Progenitor cell of endocrine pancreas (in vitro differentiated cells): ENCODE measurements around the gene SIX5. TPM values are rescaled to one million over a fixed set of nuclear protein-coding genes. Genes with fewer than 3 reads are reported as not detected.
"Not testable (repeated sequence)": the region's sequence is repeated elsewhere in the genome, so short reads cannot be mapped to it uniquely, and the experiment has no call there.

Experiments used
- DNase-seq: peaks from one replicate; pipeline ENCODE4 v3.0.0; 2021; ENCODE audit warnings: low spot score; ENCODE audit not compliant: unreplicated experiment
- H3K27ac Mint-ChIP-seq: 2 replicates; pipeline ENCODE4 v1.8.0; 2021; ENCODE audit warnings: mild to moderate bottlenecking, moderate library complexity, mixed read lengths
- H3K27me3 Mint-ChIP-seq: 2 replicates; pipeline ENCODE4 v1.8.0; 2021; ENCODE audit warnings: mixed read lengths
- H3K36me3 Mint-ChIP-seq: 2 replicates; pipeline ENCODE4 v1.8.0; 2022; ENCODE audit warnings: mixed read lengths; ENCODE audit not compliant: insufficient read depth
- H3K4me1 Mint-ChIP-seq: 2 replicates; pipeline ENCODE4 v1.8.0; 2021; ENCODE audit warnings: low read depth, mixed read lengths
- H3K4me3 Mint-ChIP-seq: 2 replicates; pipeline ENCODE4 v1.8.0; 2021; ENCODE audit warnings: low read depth, mild to moderate bottlenecking, moderate library complexity, mixed read lengths
- H3K9me3 Mint-ChIP-seq: 2 replicates; pipeline ENCODE4 v1.8.0; 2021; ENCODE audit warnings: low read depth, mixed read lengths
- CTCF ChIP-seq: fragments of 200-600 bp; sonication (generic); IDR thresholded peaks from one replicate; pipeline ENCODE4 v1.5.0; 2021; ENCODE audit warnings: antibody characterized with exemption, mild to moderate bottlenecking; ENCODE audit not compliant: unreplicated experiment
- total RNA-seq: library from RNA; stranded (reverse); gene quantifications from 2 replicates; pipeline ENCODE4 v1.2.1, GENCODE V29; 2021

Gene SIX5
- total RNA-seq, 1 donor from 2014 or later = 42.3 TPM

GRCh38 chr19:45729800-45730290 lies 39.2 kb downstream of the SIX5 start:
- peak overlapping the region; percentile 90 for H3K4me3 Mint-ChIP-seq
- no peak for TF ChIP-seq CTCF
- no peak for DNase-seq
- no peaks in the 10 kb centered on the region for H3K36me3 Mint-ChIP-seq
- peaks cover 12% of the 10 kb centered on the region for H3K4me1 Mint-ChIP-seq
- no peaks in the 10 kb centered on the region for H3K27me3 Mint-ChIP-seq
- peak overlapping the region; percentile 90 for H3K27ac Mint-ChIP-seq
- no peaks in the 10 kb centered on the region for H3K9me3 Mint-ChIP-seq

- H3K9me3 Mint-ChIP-seq, H3K27me3 Mint-ChIP-seq, H3K36me3 Mint-ChIP-seq, DNase-seq, H3K27ac Mint-ChIP-seq: not testable (repeated sequence)
- peak overlapping the region; percentile 45 for H3K4me3 Mint-ChIP-seq
- H3K4me1 Mint-ChIP-seq = peaks cover 12% of the 10 kb centered on the region
These were observed 40.4 kb downstream of the SIX5 start for GRCh38 chr19:45728683-45729082.

- Mint-ChIP-seq H3K27ac (peak overlapping the region; percentile 73), H3K4me1 (peaks cover 25% of the 10 kb centered on the region)
- H3K4me3 Mint-ChIP-seq, H3K27me3 Mint-ChIP-seq, H3K36me3 Mint-ChIP-seq, H3K9me3 Mint-ChIP-seq, DNase-seq: not testable (repeated sequence)
These were observed 49.0 kb downstream of the SIX5 start for GRCh38 chr19:45720065-45720464.

GRCh38 chr19:45717983-45718650 lies 50.9 kb downstream of the SIX5 start:
- Mint-ChIP-seq H3K4me1 (peaks cover 25% of the 10 kb centered on the region), H3K27ac (peak overlapping the region; percentile 98), H3K36me3 (peaks cover 10% of the 10 kb centered on the region), H3K4me3 (peak overlapping the region; percentile 97), H3K27me3 (no peaks in the 10 kb centered on the region), H3K9me3 (no peaks in the 10 kb centered on the region)
- no peak for TF ChIP-seq CTCF
- no peak for DNase-seq

- DNase-seq = peak; percentile 98
- Mint-ChIP-seq H3K4me3 (peak overlapping the region; percentile 97), H3K27ac (peak overlapping the region; percentile 98), H3K27me3 (no peaks in the 10 kb centered on the region), H3K9me3 (no peaks in the 10 kb centered on the region), H3K36me3 (peaks cover 10% of the 10 kb centered on the region), H3K4me1 (peaks cover 25% of the 10 kb centered on the region)
- no peak for TF ChIP-seq CTCF
These were observed 51.7 kb downstream of the SIX5 start for GRCh38 chr19:45717131-45717982.

GRCh38 chr19:45716359-45717130 lies 52.5 kb downstream of the SIX5 start:
- Mint-ChIP-seq H3K4me3 (peak overlapping the region; percentile 97), H3K27me3 (no peaks in the 10 kb centered on the region), H3K9me3 (no peaks in the 10 kb centered on the region), H3K36me3 (peaks cover 10% of the 10 kb centered on the region), H3K27ac (peak overlapping the region; percentile 98), H3K4me1 (peaks cover 25% of the 10 kb centered on the region)
- DNase-seq = no peak
- TF ChIP-seq CTCF = no peak
